Fibroblast of lung (primary cell): ENCODE measurements around the gene IRF4. TPM values are rescaled to one million over a fixed set of nuclear protein-coding genes. Genes with fewer than 3 reads are reported as not detected.

Source experiments
- DNase-seq, 2 donors: peaks; one replicate each; pipeline versions ENCODE4 v3.0.0 to v3.0.0-alpha.2; 2010; ENCODE audit warnings: low read depth in 2 of 2
- H2AFZ ChIP-seq: 2 replicates; pipeline ENCODE4 v1.5.1; 2012; ENCODE audit warnings: low read length, control low read depth, inconsistent platforms
- H3K27ac ChIP-seq: 2 replicates; pipeline ENCODE4 v1.5.1; 2011; ENCODE audit warnings: low read length, control low read depth; ENCODE audit not compliant: insufficient read depth
- H3K27me3 ChIP-seq: 2 replicates; pipeline ENCODE4 v1.5.1; 2011; ENCODE audit warnings: mild to moderate bottlenecking, low read length; ENCODE audit not compliant: control insufficient read depth, insufficient read depth
- H3K36me3 ChIP-seq: 2 replicates; pipeline ENCODE4 v1.5.1; 2011; ENCODE audit warnings: low read length; ENCODE audit not compliant: control insufficient read depth, insufficient read depth
- H3K4me1 ChIP-seq: 2 replicates; pipeline ENCODE4 v1.5.1; 2011; ENCODE audit warnings: low read length; ENCODE audit not compliant: control insufficient read depth, insufficient read depth; ENCODE audit errors: extremely low read depth
- H3K4me2 ChIP-seq: 2 replicates; pipeline ENCODE4 v1.5.1; 2011; ENCODE audit warnings: low read length, control low read depth; ENCODE audit not compliant: insufficient read depth; ENCODE audit errors: extremely low read depth
- H3K4me3 ChIP-seq, 4 experiments: fragments of 200-600 bp in 1 of 4; sonication (generic) in 1 of 4; replicated peaks in 1 of 4; 2 replicates each; pipeline ENCODE4 v1.5.1; 2011 to 2016; ENCODE audit warnings: low read length in 4 of 4, low read depth in 3 of 4, mild to moderate bottlenecking in 3 of 4, control low read depth in 2 of 4, inconsistent platforms in 1 of 4, mixed read lengths in 1 of 4; ENCODE audit not compliant: insufficient read depth in 1 of 4; ENCODE audit errors: control extremely low read depth in 1 of 4
- H3K79me2 ChIP-seq: 2 replicates; pipeline ENCODE4 v1.5.1; 2012; ENCODE audit warnings: mild to moderate bottlenecking, low read length, inconsistent platforms; ENCODE audit not compliant: control insufficient read depth, insufficient read depth
- H3K9ac ChIP-seq: 2 replicates; pipeline ENCODE4 v1.5.1; 2011; ENCODE audit warnings: mild to moderate bottlenecking, low read length, control low read depth; ENCODE audit not compliant: insufficient read depth
- H3K9me3 ChIP-seq: 2 replicates; pipeline ENCODE4 v1.5.1; 2012; ENCODE audit warnings: low read depth, low read length; ENCODE audit not compliant: control insufficient read depth, insufficient read depth
- H4K20me1 ChIP-seq: 2 replicates; pipeline ENCODE4 v1.5.1; 2011; ENCODE audit warnings: low read length; ENCODE audit not compliant: control insufficient read depth, insufficient read depth; ENCODE audit errors: extremely low read depth
- EZH2 ChIP-seq: IDR thresholded peaks from 2 replicates; pipeline ENCODE4 v1.5.1; 2012; ENCODE audit warnings: low read length, control low read depth, mild to moderate bottlenecking; ENCODE audit errors: missing control alignments
- polyA plus RNA-seq, 2 donors: library from polyadenylated mRNA; depleted of rRNA in 1 of 2; stranded (reverse) in 1 of 2; unstranded in 1 of 2; fragments of >200 nt; gene quantifications; 2 replicates each; pipeline ENCODE4 v1.2.1, GENCODE V29; 2011 to 2012; ENCODE audit warnings: missing spikeins in 1 of 2
- total RNA-seq: library from RNA; depleted of rRNA; stranded (reverse); fragments of >200 nt; gene quantifications from 2 replicates; pipeline ENCODE4 v1.2.1, GENCODE V29; 2014
- TF ChIP-seq, protein P1 (sequence below), 2 donors: IDR thresholded peaks in 1 of 2; conservative IDR thresholded peaks in 1 of 2; 1 replicate in 1 of 2; 2 replicates in 1 of 2; pipeline ENCODE4 v1.5.1; 2011 to 2012; ENCODE audit warnings: low read length in 2 of 2, control low read depth in 1 of 2, inconsistent platforms in 1 of 2, low read depth in 1 of 2, mild to moderate bottlenecking in 1 of 2

Gene IRF4
- total and polyA plus RNA-seq, 2 donors (not counting 1 experiment from before 2014, with no cell fraction given) = under 0.01 to 0.01 TPM

DNA sequence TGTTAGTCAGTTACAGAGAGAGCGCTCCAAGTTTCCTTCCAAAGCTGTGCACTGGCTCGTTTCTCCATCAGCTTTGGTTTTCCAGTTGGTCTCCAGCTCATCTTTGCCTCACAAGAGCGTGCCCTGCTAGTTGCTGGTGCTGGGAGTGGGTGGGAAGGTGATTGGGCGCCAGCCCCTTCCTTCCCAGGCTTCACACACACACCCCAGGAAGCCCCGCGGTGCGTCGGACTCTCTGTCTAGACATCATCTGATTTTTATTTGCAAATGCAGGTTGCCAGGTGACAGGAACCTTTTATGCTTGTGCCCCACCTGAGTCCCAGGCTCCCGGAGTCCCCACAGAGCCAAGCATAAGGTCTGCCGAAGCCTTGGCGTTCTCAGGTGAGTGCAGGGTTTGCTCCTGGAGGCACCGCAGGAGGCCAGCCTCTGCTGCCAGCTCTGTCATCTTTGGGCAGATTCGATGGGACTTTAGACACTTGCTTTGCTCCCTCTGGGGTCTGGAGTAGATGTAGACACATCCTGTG lies 7.1 kb downstream of the IRF4 start:
- TF ChIP-seq, protein P1, sequence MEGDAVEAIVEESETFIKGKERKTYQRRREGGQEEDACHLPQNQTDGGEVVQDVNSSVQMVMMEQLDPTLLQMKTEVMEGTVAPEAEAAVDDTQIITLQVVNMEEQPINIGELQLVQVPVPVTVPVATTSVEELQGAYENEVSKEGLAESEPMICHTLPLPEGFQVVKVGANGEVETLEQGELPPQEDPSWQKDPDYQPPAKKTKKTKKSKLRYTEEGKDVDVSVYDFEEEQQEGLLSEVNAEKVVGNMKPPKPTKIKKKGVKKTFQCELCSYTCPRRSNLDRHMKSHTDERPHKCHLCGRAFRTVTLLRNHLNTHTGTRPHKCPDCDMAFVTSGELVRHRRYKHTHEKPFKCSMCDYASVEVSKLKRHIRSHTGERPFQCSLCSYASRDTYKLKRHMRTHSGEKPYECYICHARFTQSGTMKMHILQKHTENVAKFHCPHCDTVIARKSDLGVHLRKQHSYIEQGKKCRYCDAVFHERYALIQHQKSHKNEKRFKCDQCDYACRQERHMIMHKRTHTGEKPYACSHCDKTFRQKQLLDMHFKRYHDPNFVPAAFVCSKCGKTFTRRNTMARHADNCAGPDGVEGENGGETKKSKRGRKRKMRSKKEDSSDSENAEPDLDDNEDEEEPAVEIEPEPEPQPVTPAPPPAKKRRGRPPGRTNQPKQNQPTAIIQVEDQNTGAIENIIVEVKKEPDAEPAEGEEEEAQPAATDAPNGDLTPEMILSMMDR (conservative IDR thresholded peaks at IDR 0.05 in 1 of 2, IDR thresholded peaks at IDR 0.05 in 1 of 2; ENCODE audit: low read depth in 1 of 2, low read length in 2 of 2) = no peak
- TF ChIP-seq EZH2 = no peak
- no peak overlapping the region for H3K4me2 ChIP-seq
- no peaks in the 10 kb centered on the region for H3K9me3 ChIP-seq
- H3K9ac ChIP-seq = no peak overlapping the region
- H4K20me1 ChIP-seq = no peaks in the 10 kb centered on the region
- no peak overlapping the region for H3K27ac ChIP-seq
- H3K79me2 ChIP-seq = no peaks in the 10 kb centered on the region
- no peak overlapping the region for H3K4me3 ChIP-seq
- H3K4me1 ChIP-seq = no peaks in the 10 kb centered on the region
- H3K36me3 ChIP-seq = no peaks in the 10 kb centered on the region
- peaks cover 22% of the 10 kb centered on the region for H3K27me3 ChIP-seq
- no peak for DNase-seq
- no peak overlapping the region for H2AFZ ChIP-seq

DNA sequence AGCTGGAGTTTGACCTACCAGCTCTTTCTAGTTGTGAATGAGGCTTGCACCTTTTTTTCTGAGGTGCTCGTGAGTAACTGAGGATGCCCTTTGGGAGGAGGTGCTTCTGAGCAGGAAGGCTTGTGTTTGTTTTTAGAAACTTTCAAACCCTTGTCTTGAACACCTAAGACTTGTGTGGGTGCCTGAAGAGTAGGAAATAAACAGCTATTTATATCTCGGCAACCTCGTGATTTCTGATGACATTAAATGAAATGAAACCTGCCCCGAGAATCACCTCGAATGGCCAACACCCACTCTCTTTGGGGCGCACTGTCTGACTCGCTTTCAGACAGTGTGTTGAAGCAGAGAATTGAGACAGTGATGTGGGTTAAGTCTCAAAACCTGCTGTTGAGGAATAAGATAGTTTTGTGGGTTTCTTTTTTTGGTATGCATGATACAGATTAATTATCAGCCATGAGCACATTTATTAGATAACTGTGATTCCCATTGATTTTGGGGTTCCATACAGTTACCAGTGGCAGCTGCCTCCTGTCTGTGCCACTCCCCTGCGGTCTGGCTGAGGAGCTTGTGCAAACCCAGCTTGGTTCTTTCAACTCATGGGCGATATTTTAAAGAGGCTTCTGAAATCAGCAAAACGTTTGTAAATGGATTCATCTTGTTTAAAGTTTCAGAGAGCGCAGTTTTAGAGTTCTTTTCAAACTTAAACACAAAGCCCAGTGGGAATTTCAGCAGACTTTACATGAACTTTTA lies 8.4 kb downstream of the IRF4 start:
- DNase-seq = no peak
- no peak overlapping the region for H3K9ac ChIP-seq
- no peaks in the 10 kb centered on the region for H3K9me3 ChIP-seq
- no peaks in the 10 kb centered on the region for H4K20me1 ChIP-seq
- TF ChIP-seq, protein P1 (conservative IDR thresholded peaks at IDR 0.05 in 1 of 2, IDR thresholded peaks at IDR 0.05 in 1 of 2; ENCODE audit: low read depth in 1 of 2, low read length in 2 of 2) = no peak
- no peak for TF ChIP-seq EZH2
- H3K4me1 ChIP-seq = no peaks in the 10 kb centered on the region
- H3K79me2 ChIP-seq = no peaks in the 10 kb centered on the region
- no peaks in the 10 kb centered on the region for H3K36me3 ChIP-seq
- no peak overlapping the region for H3K4me3 ChIP-seq
- H3K27me3 ChIP-seq = peaks cover 9% of the 10 kb centered on the region
- no peak overlapping the region for H3K4me2 ChIP-seq
- no peak overlapping the region for H2AFZ ChIP-seq
- no peak overlapping the region for H3K27ac ChIP-seq

DNA sequence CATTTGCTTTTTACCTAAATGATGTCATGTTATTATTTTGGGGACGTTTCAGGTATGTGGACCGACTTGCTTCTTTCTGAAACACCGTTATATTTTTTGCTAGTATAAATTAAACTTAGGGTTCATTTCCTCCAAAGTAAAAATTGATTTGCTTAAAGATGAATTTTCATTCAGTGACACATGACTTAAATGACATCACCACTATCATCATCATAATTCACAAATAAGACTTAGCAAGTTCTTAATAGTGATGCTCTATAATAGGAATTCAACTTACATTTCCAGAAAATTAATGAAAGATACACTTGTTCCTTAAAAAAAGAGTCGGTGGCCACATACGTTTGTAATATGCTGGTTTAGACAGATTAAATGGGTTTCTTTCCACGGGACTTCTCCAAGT lies 9.3 kb downstream of the IRF4 start:
- Histone ChIP-seq H3K9me3 (no peaks in the 10 kb centered on the region), H4K20me1 (no peaks in the 10 kb centered on the region), H3K4me1 (no peaks in the 10 kb centered on the region), H3K9ac (no peak overlapping the region), H2AFZ (no peak overlapping the region), H3K27me3 (peaks cover 3% of the 10 kb centered on the region), H3K4me2 (no peak overlapping the region), H3K36me3 (no peaks in the 10 kb centered on the region), H3K79me2 (no peaks in the 10 kb centered on the region), H3K27ac (no peak overlapping the region), H3K4me3 (no peak overlapping the region)
- TF ChIP-seq, protein P1 (conservative IDR thresholded peaks at IDR 0.05 in 1 of 2, IDR thresholded peaks at IDR 0.05 in 1 of 2; ENCODE audit: low read depth in 1 of 2, low read length in 2 of 2) = no peak
- no peak for TF ChIP-seq EZH2
- no peak for DNase-seq
